CD8-positive, alpha-beta memory T cell (primary cell): ENCODE measurements around the gene PTPN3. TPM values are rescaled to one million over a fixed set of nuclear protein-coding genes. Genes with fewer than 3 reads are reported as not detected.

Experiments
- CTCF ChIA-PET: fragments of 350-600 bp; sonication (Branson Sonifier 250); formaldehyde crosslinking; loops from one replicate; lab custom pipeline; 2021; ENCODE audit warnings: antibody characterized with exemption; lab: Charles Lee
- POLR2A ChIA-PET: fragments of 350-600 bp; sonication (Branson Sonifier 250); formaldehyde crosslinking; loops from one replicate; lab custom pipeline; 2021; ENCODE audit warnings: antibody characterized with exemption; lab: Charles Lee
- DNase-seq, 5 donors: peaks; one replicate each; pipeline versions ENCODE4 v3.0.0 to v3.0.0-alpha.2; 2020 to 2022; ENCODE audit warnings: mixed read lengths in 1 of 5
- H3K27ac ChIP-seq: one replicate; pipeline ENCODE4 v1.7.0; 2013; ENCODE audit warnings: low read depth, mild to moderate bottlenecking, low read length, moderate library complexity
- H3K27me3 ChIP-seq: 2 replicates; pipeline ENCODE4 v1.7.0; 2013; ENCODE audit warnings: low read length, mild to moderate bottlenecking; ENCODE audit not compliant: insufficient read depth, poor library complexity, severe bottlenecking
- H3K36me3 ChIP-seq: 2 replicates; pipeline ENCODE4 v1.7.0; 2013; ENCODE audit warnings: mild to moderate bottlenecking, low read length, moderate library complexity; ENCODE audit not compliant: insufficient read depth
- H3K4me1 ChIP-seq: 2 replicates; pipeline ENCODE4 v1.7.0; 2013; ENCODE audit warnings: mild to moderate bottlenecking, low read length, moderate library complexity; ENCODE audit not compliant: insufficient read depth
- H3K4me3 ChIP-seq: 2 replicates; pipeline ENCODE4 v1.7.0; 2013; ENCODE audit warnings: mild to moderate bottlenecking, low read length
- H3K9me3 ChIP-seq: 2 replicates; pipeline ENCODE4 v1.7.0; 2013; ENCODE audit warnings: mild to moderate bottlenecking, low read length
- H3K27ac Mint-ChIP-seq, 8 donors: one replicate each; pipeline ENCODE4 v1.8.0; 2020 to 2021; ENCODE audit warnings: mixed read lengths in 8 of 8, mild to moderate bottlenecking in 6 of 8, inconsistent platforms in 3 of 8, moderate library complexity in 3 of 8
- H3K27me3 Mint-ChIP-seq, 2 donors: one replicate each; pipeline ENCODE4 v1.8.0; 2020 to 2021; ENCODE audit warnings: mixed read lengths in 2 of 2, mild to moderate bottlenecking in 1 of 2, moderate library complexity in 1 of 2
- H3K36me3 Mint-ChIP-seq, 3 donors: one replicate each; pipeline ENCODE4 v1.8.0; 2020 to 2021; ENCODE audit warnings: mixed read lengths in 3 of 3, inconsistent platforms in 1 of 3, mild to moderate bottlenecking in 1 of 3
- H3K4me1 Mint-ChIP-seq, 3 donors: one replicate each; pipeline ENCODE4 v1.8.0; 2020 to 2021; ENCODE audit warnings: mixed read lengths in 3 of 3, inconsistent platforms in 1 of 3, mild to moderate bottlenecking in 1 of 3
- H3K4me3 Mint-ChIP-seq, 7 donors: one replicate each; pipeline ENCODE4 v1.8.0; 2020 to 2021; ENCODE audit warnings: mixed read lengths in 7 of 7, mild to moderate bottlenecking in 6 of 7, moderate library complexity in 4 of 7, inconsistent platforms in 2 of 7
- H3K9me3 Mint-ChIP-seq, 5 donors: one replicate each; pipeline ENCODE4 v1.8.0; 2020 to 2022; ENCODE audit warnings: mixed read lengths in 5 of 5, mild to moderate bottlenecking in 3 of 5, moderate library complexity in 2 of 5, inconsistent platforms in 1 of 5
- polyA plus RNA-seq: library from polyadenylated mRNA; unstranded; fragments of 300-500 nt; fragmentation: Illumina TruSeq; gene quantifications from one replicate; pipeline ENCODE4 v1.2.3, GENCODE V29; 2021
- total RNA-seq, 2 experiments: library from RNA; stranded (reverse); gene quantifications; one replicate each; pipeline ENCODE4 v1.2.3, GENCODE V29; 2021

Gene PTPN3
- total and polyA plus RNA-seq, 3 experiments from 2014 or later, result 0.29 to 0.48 TPM; not detected in 1

DNA sequence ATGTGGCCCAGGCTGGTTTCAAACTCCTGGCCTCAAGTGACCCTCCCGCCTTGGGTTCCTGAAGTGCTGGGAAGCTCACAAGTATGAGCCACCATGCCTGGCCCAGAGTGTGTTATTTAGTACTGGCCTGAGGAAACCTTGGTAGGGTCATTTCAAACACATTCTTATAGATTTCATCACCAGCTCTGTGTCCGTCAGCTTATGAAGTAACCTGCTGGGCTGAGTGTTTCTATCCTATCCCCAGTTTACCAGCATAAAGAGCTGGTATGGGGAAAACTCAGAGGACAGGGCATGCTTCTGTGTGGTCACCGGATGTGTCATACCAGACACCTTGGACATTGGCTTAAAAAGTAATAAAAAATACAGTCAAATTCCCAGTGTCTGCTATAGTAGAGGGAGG is 45.3 kb downstream of the PTPN3 start:
- no peak for DNase-seq
- Histone ChIP-seq H3K27me3 (no peaks in the 10 kb centered on the region), H3K4me3 (no peak overlapping the region), H3K9me3 (no peaks in the 10 kb centered on the region), H3K36me3 (no peaks in the 10 kb centered on the region), H3K27ac (no peak overlapping the region), H3K4me1 (no peaks in the 10 kb centered on the region)
- H3K36me3 Mint-ChIP-seq, result no peaks in the 10 kb centered on the region
- no peak overlapping the region for H3K27ac Mint-ChIP-seq
- H3K9me3 Mint-ChIP-seq, result no peaks in the 10 kb centered on the region
- ChIA-PET POLR2A (no interaction called here), CTCF (no interaction called here)
- peaks cover 5 to 9% of the 10 kb centered on the region in 2 donors for H3K27me3 Mint-ChIP-seq
- H3K4me1 Mint-ChIP-seq, result no peaks in the 10 kb centered on the region
- no peak overlapping the region for H3K4me3 Mint-ChIP-seq

DNA sequence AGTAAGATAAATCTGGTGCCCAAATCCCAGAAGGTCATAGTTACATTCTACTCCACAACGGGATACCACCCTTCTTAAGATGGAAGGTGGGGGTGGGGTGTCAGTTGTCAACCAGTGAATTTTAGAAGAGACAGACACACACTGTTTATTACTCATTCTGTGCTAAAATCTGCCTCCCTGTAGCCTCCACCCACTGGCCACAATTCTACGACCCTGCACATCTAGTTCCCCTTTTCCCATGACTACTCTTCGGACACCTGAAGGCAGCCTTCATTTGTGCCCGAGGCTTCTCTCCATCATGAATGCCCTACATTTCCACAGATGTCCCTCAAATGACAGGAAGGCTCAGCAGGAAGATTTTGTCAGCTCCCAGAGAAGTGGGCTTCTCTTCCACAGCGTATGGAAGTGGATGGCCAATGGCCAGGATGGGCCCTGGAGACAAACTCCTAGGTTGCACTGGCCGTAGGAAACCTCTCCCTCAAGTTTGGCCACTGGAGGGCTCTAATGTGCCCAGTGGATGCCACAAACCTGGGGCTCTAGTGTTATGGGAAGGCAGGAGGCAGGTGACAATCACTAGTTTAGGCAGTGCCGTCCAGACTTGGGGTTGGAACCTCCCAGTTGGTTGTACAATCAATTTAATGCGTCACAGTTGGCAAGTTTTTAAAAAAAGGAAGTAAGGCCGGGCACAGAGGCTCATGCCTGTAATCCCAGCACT is 46.6 kb downstream of the PTPN3 start:
- no peak for DNase-seq
- Histone ChIP-seq H3K4me1 (no peaks in the 10 kb centered on the region), H3K27me3 (no peaks in the 10 kb centered on the region), H3K4me3 (no peak overlapping the region), H3K9me3 (no peaks in the 10 kb centered on the region), H3K27ac (no peak overlapping the region), H3K36me3 (no peaks in the 10 kb centered on the region)
- no peak overlapping the region for H3K27ac Mint-ChIP-seq
- H3K4me1 Mint-ChIP-seq, result no peaks in the 10 kb centered on the region
- peaks cover 6 to 14% of the 10 kb centered on the region in 2 donors for H3K27me3 Mint-ChIP-seq
- H3K4me3 Mint-ChIP-seq, result no peak overlapping the region
- H3K36me3 Mint-ChIP-seq, result no peaks in the 10 kb centered on the region
- CTCF ChIA-PET, result no interaction called here
- POLR2A ChIA-PET, result no interaction called here
- H3K9me3 Mint-ChIP-seq, result no peaks in the 10 kb centered on the region

DNA sequence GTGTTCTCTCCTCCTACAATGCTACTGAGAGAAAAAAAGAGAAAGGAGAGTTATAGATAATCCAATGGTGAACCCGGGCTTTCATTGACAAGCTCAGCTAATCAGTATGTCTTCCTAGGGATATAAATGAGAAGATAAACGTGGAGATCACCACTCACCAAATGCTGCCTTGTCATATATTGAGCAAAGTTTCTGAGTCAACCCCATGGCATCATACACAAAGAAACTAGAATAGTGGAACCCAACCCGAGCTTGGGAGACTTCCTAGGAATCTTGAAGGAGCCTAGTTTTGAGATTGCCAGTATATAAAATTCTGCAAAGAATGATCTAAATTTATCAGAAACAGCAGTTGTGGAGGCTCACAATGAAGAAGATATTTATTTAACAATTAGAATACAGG is 47.8 kb downstream of the PTPN3 start:
- POLR2A ChIA-PET, result no interaction called here
- Mint-ChIP-seq H3K4me3 (no peak overlapping the region), H3K36me3 (no peaks in the 10 kb centered on the region), H3K9me3 (no peaks in the 10 kb centered on the region), H3K4me1 (no peaks in the 10 kb centered on the region), H3K27me3 (peaks cover 8 to 13% of the 10 kb centered on the region in 2 donors), H3K27ac (no peak overlapping the region)
- CTCF ChIA-PET, result no interaction called here
- Histone ChIP-seq H3K4me3 (no peak overlapping the region), H3K36me3 (no peaks in the 10 kb centered on the region), H3K27me3 (no peaks in the 10 kb centered on the region), H3K27ac (no peak overlapping the region), H3K4me1 (no peaks in the 10 kb centered on the region), H3K9me3 (no peaks in the 10 kb centered on the region)
- DNase-seq, result no peak

DNA sequence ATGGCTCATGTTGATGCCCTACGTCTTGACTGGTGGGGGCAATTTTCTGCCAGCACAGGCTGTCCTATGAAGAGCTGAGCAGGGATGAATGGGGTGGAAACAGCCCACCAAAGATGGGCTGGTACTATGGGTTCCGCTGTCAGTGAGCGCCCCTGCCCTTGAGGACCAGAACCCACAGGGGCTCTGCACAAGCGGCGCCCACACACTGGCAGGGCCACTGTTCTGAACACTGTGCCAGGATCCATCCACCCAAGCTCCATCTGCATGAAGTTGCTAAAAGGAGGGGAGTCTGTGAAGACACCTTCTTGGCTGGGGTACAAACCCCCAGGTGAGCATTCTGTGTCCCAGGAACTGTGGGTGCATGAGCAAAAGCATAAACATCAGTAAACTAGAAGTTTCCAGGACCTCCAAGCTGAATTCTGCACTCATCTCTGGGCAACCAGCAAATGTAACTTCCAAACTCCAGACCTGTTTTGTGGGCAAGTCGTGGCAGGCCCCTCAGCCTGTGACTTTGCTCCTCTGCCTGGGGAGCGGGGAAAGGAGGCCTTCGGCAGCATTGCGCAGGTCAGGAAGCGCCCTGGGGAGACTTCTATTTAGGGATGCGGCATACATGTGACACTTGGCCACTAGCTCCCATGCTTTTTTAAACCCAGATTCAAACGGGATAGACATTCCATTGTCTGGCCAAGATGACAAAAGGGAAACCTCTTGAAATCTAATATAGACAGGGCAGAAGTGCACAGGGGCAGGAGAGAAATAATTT is 48.9 kb downstream of the PTPN3 start:
- Histone ChIP-seq H3K27ac (no peak overlapping the region), H3K27me3 (no peaks in the 10 kb centered on the region), H3K36me3 (no peaks in the 10 kb centered on the region), H3K4me3 (no peak overlapping the region), H3K9me3 (no peaks in the 10 kb centered on the region), H3K4me1 (no peaks in the 10 kb centered on the region)
- CTCF ChIA-PET, result no interaction called here
- H3K4me3 Mint-ChIP-seq, result no peak overlapping the region
- no peaks in the 10 kb centered on the region for H3K4me1 Mint-ChIP-seq
- POLR2A ChIA-PET, result no interaction called here
- H3K36me3 Mint-ChIP-seq, result no peaks in the 10 kb centered on the region
- peaks cover 12 to 13% of the 10 kb centered on the region in 2 donors for H3K27me3 Mint-ChIP-seq
- H3K9me3 Mint-ChIP-seq, result no peaks in the 10 kb centered on the region
- no peak for DNase-seq
- no peak overlapping the region for H3K27ac Mint-ChIP-seq

DNA sequence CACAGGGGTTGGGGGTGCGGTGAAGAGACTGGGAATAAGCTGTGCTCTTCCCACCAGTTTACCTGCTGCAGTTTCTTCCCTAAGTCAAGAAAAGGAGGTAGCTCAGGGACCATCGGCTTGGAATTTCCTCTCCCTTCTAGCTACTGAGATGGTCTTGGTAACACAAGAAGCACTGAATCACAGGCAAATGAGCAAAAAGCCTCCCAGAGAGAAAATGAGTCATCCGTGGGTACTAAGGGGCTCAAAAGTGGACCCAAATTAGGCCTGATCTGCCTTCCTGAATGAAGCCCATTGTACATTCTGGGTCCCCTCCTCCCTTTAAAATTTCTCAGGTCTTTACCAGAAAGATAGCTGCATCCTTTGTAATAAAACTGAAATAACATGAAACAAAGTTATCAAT is 49.9 kb downstream of the PTPN3 start:
- Histone ChIP-seq H3K27ac (no peak overlapping the region), H3K27me3 (no peaks in the 10 kb centered on the region), H3K4me1 (no peaks in the 10 kb centered on the region), H3K36me3 (no peaks in the 10 kb centered on the region), H3K4me3 (no peak overlapping the region), H3K9me3 (no peaks in the 10 kb centered on the region)
- no peak overlapping the region for H3K27ac Mint-ChIP-seq
- H3K27me3 Mint-ChIP-seq, result peaks cover 12 to 13% of the 10 kb centered on the region in 2 donors
- H3K36me3 Mint-ChIP-seq, result no peaks in the 10 kb centered on the region
- H3K4me3 Mint-ChIP-seq, result no peak overlapping the region
- H3K9me3 Mint-ChIP-seq, result no peaks in the 10 kb centered on the region
- CTCF ChIA-PET, result no interaction called here
- no peak for DNase-seq
- POLR2A ChIA-PET, result no interaction called here
- no peaks in the 10 kb centered on the region for H3K4me1 Mint-ChIP-seq

DNA sequence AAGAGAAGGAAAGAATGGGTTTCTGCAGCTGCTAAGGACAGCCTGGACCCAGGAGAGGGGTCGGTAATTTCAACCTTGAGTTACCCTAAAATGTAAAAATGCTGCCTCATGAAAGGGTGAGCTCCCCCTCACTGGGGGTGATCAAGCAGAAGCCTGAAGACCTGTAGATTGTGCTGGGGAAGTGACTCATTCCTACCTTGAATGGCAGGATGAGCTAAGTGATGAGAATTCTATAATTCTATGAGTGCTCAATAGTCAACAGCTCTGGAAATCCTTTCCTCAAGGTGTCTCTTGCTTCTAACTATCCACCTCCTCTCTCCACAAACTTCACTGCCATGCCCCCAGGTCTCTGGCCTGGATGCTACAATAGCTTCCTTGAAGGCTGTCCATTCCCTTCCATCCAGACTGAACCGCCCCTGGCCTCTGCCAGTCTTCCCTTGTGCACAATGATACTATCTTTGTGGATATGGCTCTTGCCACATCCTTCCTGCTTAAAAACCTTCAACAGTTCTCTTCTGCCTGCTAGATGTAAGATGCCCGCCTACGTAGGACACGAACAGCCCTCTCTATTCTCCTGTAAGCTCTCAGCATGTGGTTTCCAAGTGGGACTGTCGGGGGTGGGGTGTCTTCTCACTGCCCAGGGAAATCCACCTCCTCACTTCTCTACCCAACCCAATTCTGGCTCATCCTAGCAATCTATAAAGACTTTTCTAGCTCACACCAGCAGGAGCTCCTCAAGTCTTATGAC is 50.6 kb downstream of the PTPN3 start:
- H3K27ac Mint-ChIP-seq, result no peak overlapping the region
- POLR2A ChIA-PET, result no interaction called here

DNA sequence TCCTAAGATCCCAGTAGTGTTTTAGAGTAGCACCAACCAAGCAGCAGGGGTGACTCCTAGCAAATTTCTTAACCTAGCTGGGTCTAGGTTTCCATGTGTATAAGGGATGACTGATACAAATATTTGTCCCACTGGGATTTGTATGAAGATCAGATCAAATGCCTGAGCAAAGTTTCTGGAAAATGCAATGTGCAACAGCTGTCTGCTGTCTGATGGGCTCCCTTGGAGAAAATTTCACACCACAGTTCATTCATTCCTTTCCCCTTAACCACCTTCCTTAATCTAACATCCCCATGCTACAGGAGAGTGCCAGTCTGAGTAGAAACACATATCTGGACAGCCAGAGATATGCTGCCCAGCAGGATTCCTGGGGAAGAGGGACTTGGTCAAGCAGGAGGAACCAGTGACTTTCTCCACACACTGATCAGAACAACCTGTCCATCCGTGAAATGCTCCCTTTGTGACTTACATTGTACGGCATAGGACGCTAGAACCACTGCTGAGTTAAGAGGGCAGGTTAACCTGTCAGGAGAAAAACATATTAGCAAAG is 53.3 kb downstream of the PTPN3 start:
- Mint-ChIP-seq H3K4me3 (no peak overlapping the region), H3K36me3 (no peaks in the 10 kb centered on the region), H3K27me3 (peaks cover 15 to 20% of the 10 kb centered on the region in 2 donors), H3K4me1 (peaks cover 5 to 14% (median 11%) of the 10 kb centered on the region in 3 donors), H3K27ac (no peak overlapping the region), H3K9me3 (no peaks in the 10 kb centered on the region)
- H3K27ac ChIP-seq, result no peak overlapping the region
- no peaks in the 10 kb centered on the region for H3K9me3 ChIP-seq
- CTCF ChIA-PET, result no interaction called here
- no peaks in the 10 kb centered on the region for H3K27me3 ChIP-seq
- H3K36me3 ChIP-seq, result no peaks in the 10 kb centered on the region
- DNase-seq, result no peak
- H3K4me1 ChIP-seq, result no peaks in the 10 kb centered on the region
- POLR2A ChIA-PET, result no interaction called here
- H3K4me3 ChIP-seq, result no peak overlapping the region

More for the DNA sequence above, 50.6 kb downstream of the PTPN3 start:
- H3K4me1 Mint-ChIP-seq, result no peaks in the 10 kb centered on the region
- H3K27me3 ChIP-seq, result no peaks in the 10 kb centered on the region
- H3K4me3 ChIP-seq, result no peak overlapping the region
- no peaks in the 10 kb centered on the region for H3K36me3 Mint-ChIP-seq
- H3K4me3 Mint-ChIP-seq, result no peak overlapping the region
- no peaks in the 10 kb centered on the region for H3K4me1 ChIP-seq
- DNase-seq, result no peak
- peaks cover 16 to 17% of the 10 kb centered on the region in 2 donors for H3K27me3 Mint-ChIP-seq
- no peaks in the 10 kb centered on the region for H3K36me3 ChIP-seq
- CTCF ChIA-PET, result no interaction called here
- H3K9me3 ChIP-seq, result no peaks in the 10 kb centered on the region
- no peak overlapping the region for H3K27ac ChIP-seq
- H3K9me3 Mint-ChIP-seq, result no peaks in the 10 kb centered on the region

DNA sequence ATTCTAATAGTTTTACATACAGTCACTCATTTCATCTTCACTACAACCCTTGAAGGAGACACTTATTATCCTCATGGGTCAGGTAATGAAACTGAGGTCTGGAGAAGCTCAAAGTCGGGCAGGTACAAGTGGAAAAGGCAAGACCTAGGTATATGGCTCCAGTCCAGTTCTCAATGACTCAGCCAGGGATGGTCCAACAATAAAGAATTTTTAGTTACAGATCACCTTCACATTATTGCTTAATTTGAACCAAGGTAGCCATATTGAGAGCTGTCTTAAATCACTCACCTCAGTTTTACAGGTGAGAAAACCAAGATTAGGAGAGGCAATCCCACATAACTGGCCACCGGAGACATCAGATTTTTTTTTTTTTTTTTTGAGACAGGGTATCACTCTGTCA is 55.4 kb downstream of the PTPN3 start:
- Mint-ChIP-seq H3K9me3 (no peaks in the 10 kb centered on the region), H3K36me3 (no peaks in the 10 kb centered on the region), H3K4me1 (peaks cover 5 to 14% (median 11%) of the 10 kb centered on the region in 3 donors), H3K27me3 (peaks cover 14 to 17% of the 10 kb centered on the region in 2 donors), H3K4me3 (no peak overlapping the region), H3K27ac (no peak overlapping the region)
- no peak overlapping the region for H3K27ac ChIP-seq
- POLR2A ChIA-PET, result no interaction called here
- no peaks in the 10 kb centered on the region for H3K9me3 ChIP-seq
- no peak for DNase-seq
- no peaks in the 10 kb centered on the region for H3K36me3 ChIP-seq
- no peaks in the 10 kb centered on the region for H3K27me3 ChIP-seq
- no peaks in the 10 kb centered on the region for H3K4me1 ChIP-seq
- CTCF ChIA-PET, result interaction anchor here (1.0 kb wide), 1 partner anchor 27 kb away, joined by 3 read pairs; no protein-coding TSS in a partner anchor
- no peak overlapping the region for H3K4me3 ChIP-seq
